ENCODE measurements around the gene RNF175. TPM values are rescaled to one million over a fixed set of nuclear protein-coding genes. Genes with fewer than 3 reads are reported as not detected.

Gene RNF175
- total RNA-seq, 1 donor from 2014 or later: 0.45 TPM

DNA sequence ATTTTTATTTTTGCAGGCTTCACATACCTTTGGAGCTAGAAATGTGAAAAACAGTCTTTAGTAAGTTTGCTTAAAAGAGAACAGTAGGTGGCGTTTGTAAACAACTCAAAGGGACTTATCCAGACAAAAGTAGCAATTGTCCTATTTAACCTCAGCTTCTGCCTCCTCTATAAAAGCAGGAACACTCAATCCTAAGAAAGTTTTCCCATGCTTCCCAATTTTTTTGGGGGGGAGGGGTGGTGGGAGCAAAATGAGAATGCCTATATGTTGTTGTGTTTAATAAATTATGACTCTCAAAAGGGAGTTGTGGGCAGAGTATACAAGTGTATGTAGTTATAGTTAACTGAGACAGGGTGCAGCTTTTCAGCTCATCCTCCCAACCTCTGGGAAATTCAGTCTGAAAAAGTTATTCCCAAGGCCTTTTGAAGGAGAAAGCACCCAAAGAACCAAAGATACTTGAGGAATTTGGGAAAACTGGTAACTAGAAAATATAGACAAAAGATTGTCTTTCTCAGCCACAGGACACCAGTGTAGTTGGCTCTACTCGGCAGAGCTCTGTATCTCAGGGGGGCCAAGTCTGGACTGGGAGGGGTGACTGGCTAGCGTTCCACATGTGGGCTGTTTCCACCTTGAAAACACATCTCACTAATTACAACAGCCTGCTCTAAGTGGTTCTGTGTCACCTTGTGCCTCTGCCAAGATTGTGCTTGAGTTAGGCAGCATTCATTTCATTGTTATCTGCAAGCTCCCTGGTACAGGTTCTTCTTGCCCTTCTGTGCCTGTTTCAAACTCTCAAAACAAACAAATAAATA, 26.3 kb upstream of the RNF175 start:
- no peak for DNase-seq (ENCODE audit: low spot score)

DNA sequence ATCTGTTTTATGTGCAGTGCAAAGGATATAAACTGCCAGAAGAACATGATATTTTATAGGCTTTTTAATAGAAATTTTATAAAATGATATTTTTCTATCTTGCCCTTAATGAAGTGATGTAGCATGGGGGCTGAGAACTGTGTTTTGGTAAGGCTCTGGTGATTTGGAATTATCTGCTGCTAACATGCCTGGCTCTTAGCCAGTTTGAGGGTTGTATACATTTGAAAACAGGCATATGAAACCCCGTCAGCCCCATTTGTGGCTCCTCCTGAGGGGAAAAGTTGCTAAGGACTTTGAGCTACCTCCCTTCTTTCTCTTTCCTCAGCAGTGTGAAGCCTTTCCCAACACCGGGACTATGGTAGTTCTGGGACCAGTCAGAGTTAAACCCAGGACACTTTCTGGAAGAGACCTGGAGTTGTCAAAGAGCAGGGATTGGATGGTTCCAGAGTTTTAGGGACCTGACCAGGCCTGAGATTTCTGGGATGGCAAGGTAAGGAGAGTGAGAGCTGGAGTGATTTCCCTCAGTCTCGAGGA, 24.4 kb upstream of the RNF175 start:
- DNase-seq (ENCODE audit: low spot score): no peak

GRCh38 chr4:153782581-153782980, 22.8 kb upstream of the RNF175 start:
- no peak for DNase-seq (ENCODE audit: low spot score)

- DNase-seq (ENCODE audit: low spot score): no peak
These were observed 22.0 kb upstream of the RNF175 start for GRCh38 chr4:153781717-153782416.

DNA sequence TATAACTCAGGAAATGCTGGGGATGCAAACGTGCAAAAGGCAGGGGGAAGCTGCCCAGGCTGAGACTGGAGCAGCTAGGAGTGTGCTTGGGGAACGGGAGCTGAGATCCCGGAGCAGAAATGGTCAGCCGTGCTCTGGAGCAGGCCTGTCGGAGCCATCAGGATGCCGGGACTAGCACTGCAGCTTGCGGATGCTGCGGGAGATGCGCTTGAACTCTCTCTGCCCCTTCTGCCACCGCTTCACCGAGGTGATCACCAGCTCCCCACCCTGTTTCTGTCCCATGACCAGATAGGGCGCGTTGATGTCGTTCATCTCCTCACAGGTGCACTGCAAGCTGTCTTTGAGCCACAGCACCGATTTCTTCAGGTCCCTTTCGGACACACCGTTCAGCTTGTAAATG, 21.5 kb upstream of the RNF175 start:
- DNase-seq (ENCODE audit: low spot score): no peak

DNA sequence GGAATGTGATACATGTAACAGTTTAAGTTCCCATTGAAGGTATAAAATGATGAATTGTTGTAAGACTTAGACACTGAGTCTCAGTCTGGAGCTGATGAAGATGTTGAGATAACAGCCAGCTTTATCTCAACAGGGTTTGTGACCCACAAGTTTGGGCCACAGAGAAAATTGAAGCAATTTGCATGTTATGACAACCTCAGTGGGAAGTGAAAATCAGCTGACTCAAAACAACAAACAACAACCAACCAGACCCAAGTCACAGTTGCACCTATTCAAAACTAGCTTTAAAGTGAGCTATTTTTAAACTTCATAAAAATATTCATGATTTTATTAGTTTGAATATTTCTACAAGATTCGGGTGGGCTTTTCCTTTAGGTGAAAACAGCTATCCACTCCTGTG, 21.1 kb upstream of the RNF175 start:
- no peak for DNase-seq (ENCODE audit: low spot score)

DNA sequence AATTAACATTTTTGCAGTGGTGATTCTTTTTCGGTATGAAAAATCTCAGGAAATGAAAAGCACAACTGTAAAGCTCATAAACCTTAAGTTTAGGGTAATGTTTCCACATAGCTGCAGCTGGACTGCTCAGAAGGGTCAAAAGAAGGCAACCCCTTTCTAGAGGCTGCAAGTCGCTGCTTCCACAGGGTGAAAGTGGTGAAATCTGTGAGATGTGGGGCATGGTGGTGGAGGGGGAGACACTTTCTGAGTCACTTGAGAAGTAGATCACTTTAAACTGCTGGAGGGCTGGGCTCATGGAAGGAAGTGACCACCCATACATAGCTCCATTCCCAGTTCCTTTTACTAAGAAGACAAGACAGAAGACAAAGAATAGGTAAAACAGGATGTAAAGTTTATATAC, 20.4 kb upstream of the RNF175 start:
- DNase-seq (ENCODE audit: low spot score): no peak

DNA sequence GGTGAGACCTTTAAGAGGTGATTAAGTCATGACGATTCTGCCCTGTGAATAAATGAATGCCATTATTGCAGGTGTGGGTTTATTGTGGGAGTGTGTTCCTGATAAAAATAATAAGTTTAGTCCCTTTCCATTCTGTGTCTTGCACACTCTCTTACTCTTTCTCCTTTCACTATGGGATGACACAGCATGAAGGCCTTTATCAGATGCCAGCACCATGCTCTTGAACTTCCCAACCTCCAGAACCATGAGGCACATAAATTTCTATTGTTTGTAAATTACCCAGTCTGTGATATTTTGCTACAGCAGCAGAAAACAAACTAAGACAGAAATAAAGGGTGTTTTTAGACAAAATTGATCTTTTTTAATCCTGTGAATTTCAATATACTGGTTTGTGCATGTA, 18.6 kb upstream of the RNF175 start:
- DNase-seq (ENCODE audit: low spot score): no peak

- no peak for DNase-seq (ENCODE audit: low spot score)
These were observed 17.6 kb upstream of the RNF175 start for GRCh38 chr4:153777421-153777820.

GRCh38 chr4:153776601-153777000, 16.8 kb upstream of the RNF175 start:
- DNase-seq (ENCODE audit: low spot score): no peak

GRCh38 chr4:153773236-153773690, 13.4 kb upstream of the RNF175 start:
- no peak for DNase-seq (ENCODE audit: low spot score)

- DNase-seq (ENCODE audit: low spot score): no peak
These were observed 11.2 kb upstream of the RNF175 start for GRCh38 chr4:153771046-153771445.

GRCh38 chr4:153766758-153767157, 6.9 kb upstream of the RNF175 start:
- DNase-seq (ENCODE audit: low spot score): no peak

GRCh38 chr4:153765894-153766293, 6.1 kb upstream of the RNF175 start:
- DNase-seq (ENCODE audit: low spot score): no peak

DNA sequence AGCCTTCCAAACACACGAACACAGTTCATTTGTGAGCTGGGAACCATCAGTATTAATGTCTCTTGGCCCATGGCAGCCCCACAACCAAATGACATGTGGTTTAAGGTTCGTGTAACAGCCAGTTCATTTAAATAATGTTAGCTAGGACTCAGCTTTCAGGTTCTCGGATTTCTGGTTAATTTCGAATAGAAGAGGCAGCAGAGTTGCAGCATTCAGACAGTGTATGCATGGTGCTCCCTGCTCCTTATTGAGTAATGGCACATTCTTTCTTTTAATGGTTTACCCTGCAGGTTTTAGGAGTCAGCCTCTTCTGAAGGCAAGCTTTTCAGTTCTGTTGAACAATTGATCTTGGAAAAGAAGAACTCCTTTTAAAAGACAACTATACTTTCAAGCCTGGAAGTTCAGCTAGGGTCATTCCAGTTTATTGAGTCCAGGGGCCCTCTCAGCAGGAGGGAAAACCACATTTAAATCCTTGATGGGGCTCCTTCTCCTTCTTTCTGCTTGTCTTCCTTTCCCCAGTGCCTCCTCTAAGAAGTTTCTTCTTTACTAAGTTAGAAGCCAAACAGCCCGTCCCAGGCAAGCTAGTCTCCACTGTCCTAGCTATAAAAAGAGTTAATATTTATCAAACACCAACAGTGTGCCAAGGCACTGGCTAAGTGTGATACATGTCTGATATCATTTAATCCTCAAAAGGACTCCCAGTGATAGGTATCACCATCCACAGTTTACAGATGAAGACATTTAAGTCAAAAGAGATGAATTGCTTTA, 5.0 kb upstream of the RNF175 start:
- DNase-seq (ENCODE audit: low spot score): no peak

GRCh38 chr4:153763404-153763803, 3.6 kb upstream of the RNF175 start:
- DNase-seq (ENCODE audit: low spot score): no peak

GRCh38 chr4:153758688-153759406, 977 bp downstream of the RNF175 start:
- no peak for DNase-seq (ENCODE audit: low spot score)

DNA sequence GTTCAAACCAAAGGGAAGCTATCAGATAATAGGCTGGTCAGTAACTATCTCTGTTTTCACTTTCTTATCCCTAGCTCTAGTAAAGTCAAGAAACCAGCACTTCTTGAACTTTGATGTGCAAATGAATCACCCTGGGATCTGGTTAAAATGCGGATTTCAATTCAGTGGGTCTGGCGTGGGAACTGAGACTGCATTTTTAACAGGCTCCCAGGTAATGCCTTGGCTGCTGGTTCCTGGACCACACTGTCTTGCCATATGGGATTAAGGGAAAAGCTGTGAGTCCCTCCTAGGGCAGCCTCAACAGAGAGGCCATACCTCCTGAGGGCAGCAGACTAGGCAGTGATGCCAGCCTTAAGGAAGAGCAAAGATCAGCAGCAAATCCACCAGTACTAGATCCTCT, 1.7 kb downstream of the RNF175 start:
- no peak for DNase-seq (ENCODE audit: low spot score)

GRCh38 chr4:153757407-153757806, 2.4 kb downstream of the RNF175 start:
- no peak for DNase-seq (ENCODE audit: low spot score)

DNA sequence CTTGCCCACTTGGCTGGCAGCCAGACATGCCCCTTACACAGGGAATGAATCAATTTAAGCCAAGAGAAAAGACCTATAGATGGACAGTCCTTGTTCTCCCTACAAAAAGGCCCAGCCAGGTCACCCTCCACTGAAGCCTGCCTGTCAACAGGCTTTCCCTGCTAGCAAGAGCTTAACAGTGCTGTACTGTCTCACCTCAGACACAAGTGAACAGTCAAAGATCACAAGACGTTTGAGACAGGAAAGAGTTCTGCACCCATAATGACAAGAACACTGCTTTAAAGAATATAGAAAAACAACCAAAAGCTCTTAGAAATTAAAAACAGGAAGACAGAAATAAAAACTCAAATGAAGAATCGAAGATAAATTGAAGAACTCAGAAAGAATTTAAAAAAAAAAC, 4.6 kb downstream of the RNF175 start:
- DNase-seq (ENCODE audit: low spot score): no peak

GRCh38 chr4:153750197-153750817, 9.5 kb downstream of the RNF175 start:
- no peak for DNase-seq (ENCODE audit: low spot score)

Data from mesenteric fat pad (tissue), 1 donor.